Esophagus (tissue), 2 donors: ENCODE data around the gene DPP6. TPM values are rescaled to one million over a fixed set of nuclear protein-coding genes. Genes with fewer than 3 reads are reported as not detected.

Experiments used
- H3K27ac ChIP-seq, 2 donors: one replicate each; pipeline ENCODE4 v1.5.1; 2013; ENCODE audit warnings: low read depth in 2 of 2, mild to moderate bottlenecking in 2 of 2, inconsistent platforms in 1 of 2, low read length in 1 of 2, moderate library complexity in 1 of 2
- H3K27me3 ChIP-seq, 2 donors: one replicate each; pipeline ENCODE4 v1.6.1; 2013; ENCODE audit warnings: low read length in 2 of 2, control low read depth in 1 of 2, mild to moderate bottlenecking in 1 of 2; ENCODE audit not compliant: insufficient read depth in 2 of 2, control insufficient read depth in 1 of 2
- H3K36me3 ChIP-seq, 2 donors: one replicate each; pipeline ENCODE4 v1.6.1; 2013; ENCODE audit warnings: low read length in 1 of 2; ENCODE audit not compliant: control insufficient read depth in 2 of 2, insufficient read depth in 2 of 2
- H3K4me1 ChIP-seq, 2 donors: one replicate each; pipeline ENCODE4 v1.6.1; 2013; ENCODE audit warnings: low read length in 1 of 2; ENCODE audit not compliant: control insufficient read depth in 2 of 2, insufficient read depth in 2 of 2
- H3K4me3 ChIP-seq, 2 donors: one replicate each; pipeline ENCODE4 v1.5.1; 2013; ENCODE audit warnings: low read length in 2 of 2, mild to moderate bottlenecking in 2 of 2, low read depth in 1 of 2, moderate library complexity in 1 of 2
- H3K9me3 ChIP-seq, 2 donors: one replicate each; pipeline ENCODE4 v1.6.1; 2013; ENCODE audit warnings: mild to moderate bottlenecking in 2 of 2, low read depth in 1 of 2, low read length in 1 of 2, moderate library complexity in 1 of 2; ENCODE audit not compliant: control insufficient read depth in 2 of 2, insufficient read depth in 1 of 2
- WGBS, 2 donors: extraction: QIAGEN DNeasy Blood & Tissue Kit; methylation state at CpG; one replicate each; pipeline ENCODE4 v1.1.7; 2013; 5-methylcytosine and 5-hydroxymethylcytosine counted together
- polyA plus RNA-seq, 2 donors: library from polyadenylated mRNA; stranded (reverse); fragments of 200-250 nt; gene quantifications; one replicate each; pipeline ENCODE4 v1.2.3, GENCODE V29; 2013
- donor health status: healthy with polysubstance abuse.
- donor health status: Bipolar disorder and iron deficiency.

The DPP6 gene
- polyA plus RNA-seq, 2 donors, result 0.24 to 0.60 TPM

- no peaks in the 10 kb centered on the region for H3K27me3 ChIP-seq
- no peaks in the 10 kb centered on the region for H3K4me1 ChIP-seq
- H3K9me3 ChIP-seq, result peaks cover 8 to 11% of the 10 kb centered on the region in 2 donors
- no peak overlapping the region for H3K27ac ChIP-seq
- no peak overlapping the region for H3K4me3 ChIP-seq
- 87 to 91% methylated on average over 3 of the region's 3 CpGs for WGBS, 2 donors
- H3K36me3 ChIP-seq, result no peaks in the 10 kb centered on the region
Measured at GRCh38 chr7:154633641-154634040, 581.4 kb downstream of the DPP6 start.

GRCh38 chr7:154638286-154638685, 586.1 kb downstream of the DPP6 start:
- H3K4me3 ChIP-seq, result no peak overlapping the region
- no peaks in the 10 kb centered on the region for H3K27me3 ChIP-seq
- H3K36me3 ChIP-seq, result no peaks in the 10 kb centered on the region
- no peaks in the 10 kb centered on the region for H3K4me1 ChIP-seq
- H3K27ac ChIP-seq, result no peak overlapping the region
- WGBS, 2 donors, result 66 to 70% methylated on average over 9 of the region's 9 CpGs
- peaks cover 8% of the 10 kb centered on the region in 2 donors for H3K9me3 ChIP-seq

GRCh38 chr7:154640266-154640865, 588.2 kb downstream of the DPP6 start:
- Histone ChIP-seq H3K9me3 (peaks cover 8% of the 10 kb centered on the region in 2 donors), H3K4me3 (no peak overlapping the region), H3K36me3 (no peaks in the 10 kb centered on the region), H3K27ac (no peak overlapping the region), H3K4me1 (no peaks in the 10 kb centered on the region), H3K27me3 (no peaks in the 10 kb centered on the region)
- WGBS, 2 donors, result 51 to 52% methylated on average over 10 of the region's 10 CpGs

- Histone ChIP-seq H3K27me3 (no peaks in the 10 kb centered on the region), H3K4me1 (no peaks in the 10 kb centered on the region), H3K27ac (no peak overlapping the region), H3K36me3 (no peaks in the 10 kb centered on the region), H3K4me3 (no peak overlapping the region), H3K9me3 (peaks cover 4% of the 10 kb centered on the region in 2 donors)
- 61% methylated on average over 4 of the region's 4 CpGs for WGBS, 2 donors
Measured at GRCh38 chr7:154640917-154641316, 588.7 kb downstream of the DPP6 start.

GRCh38 chr7:154644366-154644765, 592.2 kb downstream of the DPP6 start:
- Histone ChIP-seq H3K9me3 (peaks cover 8% of the 10 kb centered on the region in 2 donors), H3K36me3 (no peaks in the 10 kb centered on the region), H3K27me3 (no peaks in the 10 kb centered on the region), H3K4me3 (no peak overlapping the region), H3K4me1 (no peaks in the 10 kb centered on the region), H3K27ac (no peak overlapping the region)
- 83 to 88% methylated on average over 3 of the region's 3 CpGs for WGBS, 2 donors

- H3K36me3 ChIP-seq, result no peaks in the 10 kb centered on the region
- H3K27ac ChIP-seq, result no peak overlapping the region
- no peaks in the 10 kb centered on the region for H3K27me3 ChIP-seq
- 86% methylated on average over 11 of the region's 11 CpGs for WGBS, 2 donors
- no peaks in the 10 kb centered on the region for H3K4me1 ChIP-seq
- no peak overlapping the region for H3K4me3 ChIP-seq
- peaks cover 11 to 12% of the 10 kb centered on the region in 2 donors for H3K9me3 ChIP-seq
Measured at GRCh38 chr7:154646126-154647013, 594.2 kb downstream of the DPP6 start.

GRCh38 chr7:154647625-154648024, 595.4 kb downstream of the DPP6 start:
- WGBS, 2 donors, result 76 to 86% methylated on average over 12 of the region's 12 CpGs
- H3K9me3 ChIP-seq, result peaks cover 11 to 12% of the 10 kb centered on the region in 2 donors
- H3K27me3 ChIP-seq, result no peaks in the 10 kb centered on the region
- H3K36me3 ChIP-seq, result no peaks in the 10 kb centered on the region
- H3K27ac ChIP-seq, result no peak overlapping the region
- no peak overlapping the region for H3K4me3 ChIP-seq
- H3K4me1 ChIP-seq, result no peaks in the 10 kb centered on the region

GRCh38 chr7:154649015-154649414, 596.8 kb downstream of the DPP6 start:
- peaks cover 11 to 12% of the 10 kb centered on the region in 2 donors for H3K9me3 ChIP-seq
- WGBS, 2 donors, result 77 to 79% methylated on average over 5 of the region's 5 CpGs
- no peak overlapping the region for H3K4me3 ChIP-seq
- H3K36me3 ChIP-seq, result no peaks in the 10 kb centered on the region
- H3K4me1 ChIP-seq, result no peaks in the 10 kb centered on the region
- no peak overlapping the region for H3K27ac ChIP-seq
- H3K27me3 ChIP-seq, result no peaks in the 10 kb centered on the region

GRCh38 chr7:154649434-154649833, 597.2 kb downstream of the DPP6 start:
- no peaks in the 10 kb centered on the region for H3K27me3 ChIP-seq
- no peak overlapping the region for H3K27ac ChIP-seq
- 71 to 80% methylated on average over 5 of the region's 5 CpGs for WGBS, 2 donors
- H3K36me3 ChIP-seq, result no peaks in the 10 kb centered on the region
- H3K4me1 ChIP-seq, result no peaks in the 10 kb centered on the region
- H3K9me3 ChIP-seq, result peaks cover 11 to 12% of the 10 kb centered on the region in 2 donors
- H3K4me3 ChIP-seq, result no peak overlapping the region
